ENCODE results near the gene CDK14.

DNA sequence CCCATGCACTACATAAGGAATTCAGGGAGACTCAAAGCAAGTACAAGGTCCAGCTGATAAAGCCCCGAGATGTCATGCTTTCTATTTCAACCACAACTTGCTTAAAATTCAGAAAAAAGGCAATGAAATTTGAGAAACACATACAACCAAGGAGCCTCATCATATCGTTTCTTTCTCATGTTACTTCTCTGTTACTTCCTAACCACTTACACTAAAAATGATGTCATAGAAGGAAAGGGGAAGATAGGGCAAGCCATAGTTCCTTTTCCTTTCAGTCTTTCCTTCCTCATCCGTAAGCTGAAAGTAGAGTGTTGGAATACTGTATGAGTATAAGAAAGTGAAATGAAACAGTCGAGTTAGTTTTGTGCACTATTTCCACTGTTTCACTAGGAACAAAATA, 27.9 kb upstream of the CDK14 start:
- TF ChIP-seq TAF1 (IDR thresholded peaks at IDR 0.05; ENCODE audit: low read depth), result no peak
- TF ChIP-seq EGR1 (IDR thresholded peaks at IDR 0.05), result no peak
- TF ChIP-seq CREB1 (IDR thresholded peaks at IDR 0.05; ENCODE audit: low read depth), result no peak
- TF ChIP-seq MAX (IDR thresholded peaks at IDR 0.05), result no peak
- TF ChIP-seq, protein P1, sequence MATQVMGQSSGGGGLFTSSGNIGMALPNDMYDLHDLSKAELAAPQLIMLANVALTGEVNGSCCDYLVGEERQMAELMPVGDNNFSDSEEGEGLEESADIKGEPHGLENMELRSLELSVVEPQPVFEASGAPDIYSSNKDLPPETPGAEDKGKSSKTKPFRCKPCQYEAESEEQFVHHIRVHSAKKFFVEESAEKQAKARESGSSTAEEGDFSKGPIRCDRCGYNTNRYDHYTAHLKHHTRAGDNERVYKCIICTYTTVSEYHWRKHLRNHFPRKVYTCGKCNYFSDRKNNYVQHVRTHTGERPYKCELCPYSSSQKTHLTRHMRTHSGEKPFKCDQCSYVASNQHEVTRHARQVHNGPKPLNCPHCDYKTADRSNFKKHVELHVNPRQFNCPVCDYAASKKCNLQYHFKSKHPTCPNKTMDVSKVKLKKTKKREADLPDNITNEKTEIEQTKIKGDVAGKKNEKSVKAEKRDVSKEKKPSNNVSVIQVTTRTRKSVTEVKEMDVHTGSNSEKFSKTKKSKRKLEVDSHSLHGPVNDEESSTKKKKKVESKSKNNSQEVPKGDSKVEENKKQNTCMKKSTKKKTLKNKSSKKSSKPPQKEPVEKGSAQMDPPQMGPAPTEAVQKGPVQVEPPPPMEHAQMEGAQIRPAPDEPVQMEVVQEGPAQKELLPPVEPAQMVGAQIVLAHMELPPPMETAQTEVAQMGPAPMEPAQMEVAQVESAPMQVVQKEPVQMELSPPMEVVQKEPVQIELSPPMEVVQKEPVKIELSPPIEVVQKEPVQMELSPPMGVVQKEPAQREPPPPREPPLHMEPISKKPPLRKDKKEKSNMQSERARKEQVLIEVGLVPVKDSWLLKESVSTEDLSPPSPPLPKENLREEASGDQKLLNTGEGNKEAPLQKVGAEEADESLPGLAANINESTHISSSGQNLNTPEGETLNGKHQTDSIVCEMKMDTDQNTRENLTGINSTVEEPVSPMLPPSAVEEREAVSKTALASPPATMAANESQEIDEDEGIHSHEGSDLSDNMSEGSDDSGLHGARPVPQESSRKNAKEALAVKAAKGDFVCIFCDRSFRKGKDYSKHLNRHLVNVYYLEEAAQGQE (IDR thresholded peaks at IDR 0.05; ENCODE audit: low read depth), result no peak
- TF ChIP-seq NFIC (IDR thresholded peaks at IDR 0.05), result no peak
- TF ChIP-seq EP300 (IDR thresholded peaks at IDR 0.05; ENCODE audit: borderline replicate concordance), result no peak
- TF ChIP-seq CEBPB (IDR thresholded peaks at IDR 0.05), result no peak
- TF ChIP-seq, protein P2, sequence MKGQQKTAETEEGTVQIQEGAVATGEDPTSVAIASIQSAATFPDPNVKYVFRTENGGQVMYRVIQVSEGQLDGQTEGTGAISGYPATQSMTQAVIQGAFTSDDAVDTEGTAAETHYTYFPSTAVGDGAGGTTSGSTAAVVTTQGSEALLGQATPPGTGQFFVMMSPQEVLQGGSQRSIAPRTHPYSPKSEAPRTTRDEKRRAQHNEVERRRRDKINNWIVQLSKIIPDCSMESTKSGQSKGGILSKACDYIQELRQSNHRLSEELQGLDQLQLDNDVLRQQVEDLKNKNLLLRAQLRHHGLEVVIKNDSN (IDR thresholded peaks at IDR 0.05), result no peak
- no peak for TF ChIP-seq ZBTB7A (IDR thresholded peaks at IDR 0.05; ENCODE audit: low read depth)
- TF ChIP-seq RAD21 (IDR thresholded peaks at IDR 0.05; ENCODE audit: low read depth), result no peak
- no peak for TF ChIP-seq YY1 (IDR thresholded peaks at IDR 0.05; ENCODE audit: low read depth)
- TF ChIP-seq FOXM1 (IDR thresholded peaks at IDR 0.05; ENCODE audit: borderline replicate concordance, low read depth), result no peak
